Esophagus muscularis mucosa (tissue), 4 donors: Measurements from ENCODE around the gene UBE2D3.

Experiments used
- CTCF ChIP-seq, 3 experiments: fragments of 200-600 bp in 2 of 3; fragments of 450-650 bp in 1 of 3; sonication (generic) in 2 of 3; IDR thresholded peaks; one replicate each; pipeline ENCODE4 v1.5.1; 2017 to 2019; ENCODE audit warnings: antibody characterized with exemption in 3 of 3, mild to moderate bottlenecking in 2 of 3, moderate library complexity in 1 of 3
- EP300 ChIP-seq: sonication (generic); formaldehyde crosslinking; IDR thresholded peaks from one replicate; pipeline ENCODE4 v1.6.1; 2017; ENCODE audit warnings: antibody characterized with exemption
- POLR2A ChIP-seq: fragments of 450-650 bp; IDR thresholded peaks from one replicate; pipeline ENCODE4 v1.6.1; 2017; ENCODE audit warnings: antibody characterized with exemption, moderate library complexity, mild to moderate bottlenecking, low read depth

DNA sequence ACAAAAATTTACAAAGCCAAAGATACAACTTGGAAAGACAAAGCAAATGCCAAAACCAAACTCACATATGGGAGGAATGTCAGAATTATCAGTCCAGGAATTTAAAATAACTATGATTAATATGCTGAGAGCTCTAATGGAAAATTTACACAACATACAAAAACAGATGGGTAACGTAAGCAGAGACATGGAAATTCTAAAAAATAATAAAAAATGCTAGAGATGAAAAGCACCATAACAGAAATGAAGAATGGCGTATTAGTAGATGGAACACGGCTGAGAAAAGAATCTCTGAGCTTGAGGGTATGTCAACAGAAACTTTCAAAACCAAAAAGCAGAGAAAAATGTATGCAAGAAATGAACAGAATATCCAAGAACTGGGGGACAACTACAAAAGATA is 62.5 kb downstream of the UBE2D3 start:
- TF ChIP-seq CTCF (IDR thresholded peaks at IDR 0.05) (no peak), POLR2A (no peak), EP300 (no peak)
